Ascending aorta (tissue), 2 donors: ENCODE results near the gene NOL3. TPM values are rescaled to one million over a fixed set of nuclear protein-coding genes. Genes with fewer than 3 reads are reported as not detected.
A peak's percentile ranks its signal among the peaks of the same experiment; 100 is the strongest.

Experiments
- DNase-seq, 2 donors: peaks; one replicate each; pipeline ENCODE4 v3.0.0-alpha.2; 2019; ENCODE audit warnings: low spot score in 2 of 2
- H3K27ac ChIP-seq, 2 donors: fragments of 200-600 bp; sonication (generic); one replicate each; pipeline ENCODE4 v1.5.1; 2016 to 2017; ENCODE audit warnings: mild to moderate bottlenecking in 1 of 2
- H3K27me3 ChIP-seq: fragments of 200-600 bp; sonication (generic); one replicate; pipeline ENCODE4 v1.5.1; 2017
- H3K36me3 ChIP-seq, 2 donors: fragments of 200-600 bp; sonication (generic); one replicate each; pipeline ENCODE4 v1.5.1; 2016
- H3K4me1 ChIP-seq, 2 donors: fragments of 200-600 bp; sonication (generic); one replicate each; pipeline ENCODE4 v1.5.1; 2016 to 2017; ENCODE audit warnings: mild to moderate bottlenecking in 1 of 2
- H3K4me3 ChIP-seq, 2 donors: fragments of 200-600 bp; sonication (generic); one replicate each; pipeline ENCODE4 v1.5.1; 2016 to 2017; ENCODE audit warnings: mild to moderate bottlenecking in 1 of 2
- H3K9me3 ChIP-seq, 2 donors: fragments of 200-600 bp; sonication (generic); one replicate each; pipeline ENCODE4 v1.5.1; 2016
- CTCF ChIP-seq, 3 experiments: fragments of 200-600 bp in 2 of 3; fragments of 450-650 bp in 1 of 3; sonication (generic) in 2 of 3; IDR thresholded peaks; one replicate each; pipeline ENCODE4 v1.5.1; 2016 to 2019; ENCODE audit warnings: antibody characterized with exemption in 3 of 3, mild to moderate bottlenecking in 1 of 3, moderate library complexity in 1 of 3
- intact Hi-C: fragments of 100-400 bp; cut with DNase I; formaldehyde crosslinking; loops from one replicate; pipeline ENCODE4 v1.15.1; 2023
- total RNA-seq: library from RNA; depleted of rRNA; stranded (reverse); fragments of >200 nt; gene quantifications from one replicate; pipeline ENCODE4 v1.1.0, GENCODE V29; 2016

The NOL3 gene
- total RNA-seq, 1 donor from 2014 or later, result 87.6 TPM

DNA sequence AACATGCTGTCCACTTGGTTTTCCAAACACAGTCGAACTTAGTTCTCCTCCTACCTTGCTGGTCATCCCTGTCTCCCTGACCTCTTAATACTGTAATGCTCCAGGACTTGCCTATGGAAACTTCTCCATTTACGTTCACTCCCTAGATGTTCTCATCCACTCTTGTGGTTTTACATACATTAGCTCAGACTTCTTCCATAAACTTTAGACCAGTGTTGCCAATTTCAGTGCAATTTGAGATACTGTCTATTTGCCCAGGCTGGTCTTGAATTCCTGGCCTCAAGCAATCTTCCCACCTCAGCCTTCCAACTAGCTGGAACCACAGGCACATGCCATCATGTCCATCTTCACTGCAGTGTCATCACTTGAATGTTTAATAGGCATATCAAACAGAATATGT is 11.9 kb downstream of the NOL3 start:
- DNase-seq, result no peak
- intact Hi-C loops, result no loop called here
- TF ChIP-seq CTCF (IDR thresholded peaks at IDR 0.05), result no peak
- Histone ChIP-seq H3K36me3 (no peaks in the 10 kb centered on the region), H3K27me3 (no peaks in the 10 kb centered on the region), H3K9me3 (no peaks in the 10 kb centered on the region), H3K27ac (no peak overlapping the region), H3K4me1 (peaks cover 21 to 33% of the 10 kb centered on the region in 2 donors), H3K4me3 (no peak overlapping the region)

DNA sequence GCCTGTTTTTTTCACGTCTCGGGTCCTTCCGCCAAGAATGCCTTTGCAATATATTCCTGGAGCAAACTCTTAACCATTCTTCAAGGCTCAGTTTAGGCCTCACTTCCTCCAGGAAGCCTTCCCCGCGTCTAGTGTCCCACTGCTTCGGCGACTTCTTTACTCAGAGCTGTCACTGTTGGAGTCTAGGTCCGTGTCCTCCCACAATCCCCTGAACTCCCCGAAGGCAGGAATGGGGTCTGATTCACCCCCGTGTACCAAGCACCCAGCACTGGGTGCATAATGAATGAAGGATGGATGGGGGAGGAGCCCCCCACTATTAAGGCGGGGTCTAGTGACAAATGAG is 12.9 kb downstream of the NOL3 start:
- H3K27ac ChIP-seq, result peak overlapping the region; percentile 92 to 96
- intact Hi-C loops, result loop anchor here (1.0 kb wide), 1 partner anchor 9 kb away; no protein-coding TSS in a partner anchor

GRCh38 chr16:67183627-67184452 is 13.5 kb downstream of the NOL3 start, which contains the start of gene MATCAP1:
MATCAP1 (minus strand) TSS chr16:67183963; CDS start chr16:67180610, 3,353 bp downstream.
- H3K27me3 ChIP-seq, result no peaks in the 10 kb centered on the region
- no peak for TF ChIP-seq CTCF (IDR thresholded peaks at IDR 0.05)
- peak; percentile 90 to 98 for DNase-seq
- intact Hi-C loops, result loop anchor here (1.0 to 2.0 kb wide), 3 partner anchors 10 to 229 kb away; no protein-coding TSS in a partner anchor
- H3K9me3 ChIP-seq, result no peaks in the 10 kb centered on the region
- peak within 1 kb of the TSS; percentile 74 to 76 for H3K4me3 ChIP-seq
- peak within 1 kb of the TSS; percentile 92 to 96 for H3K27ac ChIP-seq
- H3K36me3 ChIP-seq, result no peaks in the 10 kb centered on the region
- H3K4me1 ChIP-seq, result peaks cover 15 to 21% of the 10 kb centered on the region in 2 donors

More for the DNA sequence above, 12.9 kb downstream of the NOL3 start:
- Histone ChIP-seq H3K4me1 (peaks cover 15 to 26% of the 10 kb centered on the region in 2 donors), H3K9me3 (no peaks in the 10 kb centered on the region), H3K36me3 (no peaks in the 10 kb centered on the region), H3K4me3 (peak overlapping the region; percentile 74 to 76), H3K27me3 (no peaks in the 10 kb centered on the region)
- no peak for DNase-seq
- no peak for TF ChIP-seq CTCF (IDR thresholded peaks at IDR 0.05)

- Histone ChIP-seq H3K4me1 (peaks cover 15 to 20% of the 10 kb centered on the region in 2 donors), H3K36me3 (no peaks in the 10 kb centered on the region), H3K27ac (peak overlapping the region; percentile 92 to 96), H3K4me3 (peak overlapping the region; percentile 74 to 76), H3K9me3 (no peaks in the 10 kb centered on the region), H3K27me3 (no peaks in the 10 kb centered on the region)
- TF ChIP-seq CTCF (IDR thresholded peaks at IDR 0.05), result no peak
- intact Hi-C loops, result loop anchor here (1.0 to 2.0 kb wide), 2 partner anchors 21 to 230 kb away; no protein-coding TSS in a partner anchor
- no peak for DNase-seq
These were observed 14.2 kb downstream of the NOL3 start for GRCh38 chr16:67184453-67184994.

- no peaks in the 10 kb centered on the region for H3K9me3 ChIP-seq
- peak; percentile 62 to 97 for DNase-seq
- peaks cover 15 to 20% of the 10 kb centered on the region in 2 donors for H3K4me1 ChIP-seq
- H3K27me3 ChIP-seq, result no peaks in the 10 kb centered on the region
- no peaks in the 10 kb centered on the region for H3K36me3 ChIP-seq
- peak; percentile 80 to 90 (median 85) for TF ChIP-seq CTCF (IDR thresholded peaks at IDR 0.05)
- intact Hi-C loops, result loop anchor here (1.0 to 5.0 kb wide), 4 partner anchors 22 to 230 kb away; partner anchors contain the start of gene B3GNT9
- H3K4me3 ChIP-seq, result peak overlapping the region; percentile 74 to 76
- H3K27ac ChIP-seq, result no peak overlapping the region
These were observed 14.8 kb downstream of the NOL3 start for GRCh38 chr16:67184995-67185650.
